Measurements from ENCODE around the gene LMO1. TPM values are rescaled to one million over a fixed set of nuclear protein-coding genes. Genes with fewer than 3 reads are reported as not detected.

The LMO1 gene
- total RNA-seq, 2 experiments from 2014 or later, result not detected

GRCh38 chr11:8232849-8233606 is 30.6 kb downstream of the LMO1 start:
- no peaks in the 10 kb centered on the region for H3K9me3 Mint-ChIP-seq
- H3K27ac Mint-ChIP-seq, result no peak overlapping the region
- H3K4me3 Mint-ChIP-seq, result no peak overlapping the region
- H3K4me1 Mint-ChIP-seq, result peaks cover 13% of the 10 kb centered on the region
- H3K27me3 Mint-ChIP-seq, result no peaks in the 10 kb centered on the region
- H3K36me3 Mint-ChIP-seq, result no peaks in the 10 kb centered on the region
- no peak for DNase-seq

GRCh38 chr11:8232414-8232813 is 31.3 kb downstream of the LMO1 start:
- Mint-ChIP-seq H3K36me3 (no peaks in the 10 kb centered on the region), H3K4me3 (no peak overlapping the region), H3K27ac (no peak overlapping the region), H3K4me1 (peaks cover 13% of the 10 kb centered on the region), H3K9me3 (no peaks in the 10 kb centered on the region), H3K27me3 (no peaks in the 10 kb centered on the region)
- DNase-seq, result no peak

- Mint-ChIP-seq H3K27ac (no peak overlapping the region), H3K4me1 (peaks cover 13% of the 10 kb centered on the region), H3K27me3 (no peaks in the 10 kb centered on the region), H3K9me3 (no peaks in the 10 kb centered on the region), H3K4me3 (no peak overlapping the region), H3K36me3 (no peaks in the 10 kb centered on the region)
- no peak for DNase-seq
These were observed 31.7 kb downstream of the LMO1 start for GRCh38 chr11:8231979-8232378.

GRCh38 chr11:8230921-8231847 is 32.5 kb downstream of the LMO1 start:
- Mint-ChIP-seq H3K27me3 (no peaks in the 10 kb centered on the region), H3K36me3 (no peaks in the 10 kb centered on the region), H3K9me3 (no peaks in the 10 kb centered on the region), H3K4me3 (no peak overlapping the region), H3K4me1 (peaks cover 13% of the 10 kb centered on the region), H3K27ac (no peak overlapping the region)
- DNase-seq, result no peak

GRCh38 chr11:8230178-8230859 is 33.4 kb downstream of the LMO1 start:
- Mint-ChIP-seq H3K36me3 (no peaks in the 10 kb centered on the region), H3K4me3 (no peak overlapping the region), H3K4me1 (peaks cover 10% of the 10 kb centered on the region), H3K27ac (no peak overlapping the region), H3K9me3 (no peaks in the 10 kb centered on the region), H3K27me3 (no peaks in the 10 kb centered on the region)
- no peak for DNase-seq

GRCh38 chr11:8229299-8230177 is 34.1 kb downstream of the LMO1 start:
- peaks cover 4% of the 10 kb centered on the region for H3K4me1 Mint-ChIP-seq
- no peaks in the 10 kb centered on the region for H3K9me3 Mint-ChIP-seq
- H3K36me3 Mint-ChIP-seq, result no peaks in the 10 kb centered on the region
- no peak overlapping the region for H3K27ac Mint-ChIP-seq
- no peaks in the 10 kb centered on the region for H3K27me3 Mint-ChIP-seq
- no peak for DNase-seq
- H3K4me3 Mint-ChIP-seq, result no peak overlapping the region

GRCh38 chr11:8228231-8228630 is 35.4 kb downstream of the LMO1 start:
- H3K4me3 Mint-ChIP-seq, result no peak overlapping the region
- H3K27me3 Mint-ChIP-seq, result no peaks in the 10 kb centered on the region
- no peak overlapping the region for H3K27ac Mint-ChIP-seq

GRCh38 chr11:8227156-8228152 is 36.2 kb downstream of the LMO1 start:
- Mint-ChIP-seq H3K36me3 (no peaks in the 10 kb centered on the region), H3K27me3 (no peaks in the 10 kb centered on the region), H3K4me3 (no peak overlapping the region), H3K4me1 (no peaks in the 10 kb centered on the region), H3K27ac (no peak overlapping the region), H3K9me3 (no peaks in the 10 kb centered on the region)
- DNase-seq, result no peak

More at GRCh38 chr11:8228231-8228630, 35.4 kb downstream of the LMO1 start:
- no peaks in the 10 kb centered on the region for H3K36me3 Mint-ChIP-seq
- H3K4me1 Mint-ChIP-seq, result no peaks in the 10 kb centered on the region
- H3K9me3 Mint-ChIP-seq, result no peaks in the 10 kb centered on the region
- no peak for DNase-seq

- Mint-ChIP-seq H3K4me3 (no peak overlapping the region), H3K27me3 (no peaks in the 10 kb centered on the region), H3K4me1 (no peaks in the 10 kb centered on the region), H3K9me3 (no peaks in the 10 kb centered on the region), H3K36me3 (no peaks in the 10 kb centered on the region), H3K27ac (no peak overlapping the region)
- peak; percentile 59 for DNase-seq
These were observed 38.1 kb downstream of the LMO1 start for GRCh38 chr11:8225589-8226036.

GRCh38 chr11:8224711-8225110 is 39.0 kb downstream of the LMO1 start:
- Mint-ChIP-seq H3K4me3 (no peak overlapping the region), H3K27me3 (no peaks in the 10 kb centered on the region), H3K4me1 (no peaks in the 10 kb centered on the region)

GRCh38 chr11:8224161-8224591 is 39.5 kb downstream of the LMO1 start:
- no peaks in the 10 kb centered on the region for H3K36me3 Mint-ChIP-seq
- H3K27me3 Mint-ChIP-seq, result no peaks in the 10 kb centered on the region
- H3K27ac Mint-ChIP-seq, result no peak overlapping the region
- no peaks in the 10 kb centered on the region for H3K4me1 Mint-ChIP-seq
- no peaks in the 10 kb centered on the region for H3K9me3 Mint-ChIP-seq
- H3K4me3 Mint-ChIP-seq, result no peak overlapping the region
- DNase-seq, result no peak

More at GRCh38 chr11:8224711-8225110, 39.0 kb downstream of the LMO1 start:
- Mint-ChIP-seq H3K36me3 (no peaks in the 10 kb centered on the region), H3K27ac (no peak overlapping the region), H3K9me3 (no peaks in the 10 kb centered on the region)
- no peak for DNase-seq

- H3K27ac Mint-ChIP-seq, result no peak overlapping the region
- H3K27me3 Mint-ChIP-seq, result no peaks in the 10 kb centered on the region
- H3K4me3 Mint-ChIP-seq, result no peak overlapping the region
- no peak for DNase-seq
- H3K4me1 Mint-ChIP-seq, result no peaks in the 10 kb centered on the region
- H3K9me3 Mint-ChIP-seq, result no peaks in the 10 kb centered on the region
- H3K36me3 Mint-ChIP-seq, result no peaks in the 10 kb centered on the region
These were observed 40.2 kb downstream of the LMO1 start for GRCh38 chr11:8223513-8223900.

GRCh38 chr11:8222820-8223512 is 40.7 kb downstream of the LMO1 start:
- H3K4me1 Mint-ChIP-seq, result no peaks in the 10 kb centered on the region
- H3K4me3 Mint-ChIP-seq, result no peak overlapping the region
- DNase-seq, result peak; percentile 14
- no peaks in the 10 kb centered on the region for H3K27me3 Mint-ChIP-seq
- H3K36me3 Mint-ChIP-seq, result no peaks in the 10 kb centered on the region
- H3K27ac Mint-ChIP-seq, result no peak overlapping the region
- no peaks in the 10 kb centered on the region for H3K9me3 Mint-ChIP-seq

Measured in activated naive CD8-positive, alpha-beta T cell treated with anti-CD3 and anti-CD28 coated beads for 36 hours (primary cell).